ENCODE results near the gene CRB1. TPM values are rescaled to one million over a fixed set of nuclear protein-coding genes. Genes with fewer than 3 reads are reported as not detected.
"Not testable (repeated sequence)": the region's sequence is repeated elsewhere in the genome, so short reads cannot be mapped to it uniquely, and the experiment has no call there.

The CRB1 gene
- total RNA-seq, 4 donors from 2014 or later, result not detected

- no peak for DNase-seq
- no peaks in the 10 kb centered on the region for H3K36me3 ChIP-seq
- TF ChIP-seq CTCF (IDR thresholded peaks at IDR 0.05), result no peak
- TF ChIP-seq POLR2A (IDR thresholded peaks at IDR 0.05), result no peak
- H3K27ac ChIP-seq, result no peak overlapping the region
- no peak overlapping the region for H3K4me3 ChIP-seq
- H3K4me1 ChIP-seq, result no peaks in the 10 kb centered on the region
- H3K27me3 ChIP-seq, result no peaks in the 10 kb centered on the region
- no peaks in the 10 kb centered on the region for H3K9me3 ChIP-seq
Observed at GRCh38 chr1:197481101-197481500, 213.0 kb downstream of the CRB1 start.

- TF ChIP-seq POLR2A (IDR thresholded peaks at IDR 0.05) (no peak), CTCF (IDR thresholded peaks at IDR 0.05) (no peak)
- DNase-seq, result no peak
- Histone ChIP-seq H3K9me3 (no peaks in the 10 kb centered on the region), H3K27me3 (no peaks in the 10 kb centered on the region), H3K4me3 (no peak overlapping the region), H3K27ac (no peak overlapping the region), H3K36me3 (no peaks in the 10 kb centered on the region), H3K4me1 (no peaks in the 10 kb centered on the region)
Observed at GRCh38 chr1:197485790-197486189, 217.7 kb downstream of the CRB1 start.

GRCh38 chr1:197486946-197487345 is 218.9 kb downstream of the CRB1 start:
- no peak for DNase-seq
- TF ChIP-seq CTCF (IDR thresholded peaks at IDR 0.05) (no peak), POLR2A (IDR thresholded peaks at IDR 0.05) (no peak)
- H3K9me3 ChIP-seq, result no peaks in the 10 kb centered on the region
- no peak overlapping the region for H3K4me3 ChIP-seq
- no peaks in the 10 kb centered on the region for H3K27me3 ChIP-seq
- no peaks in the 10 kb centered on the region for H3K36me3 ChIP-seq
- no peaks in the 10 kb centered on the region for H3K4me1 ChIP-seq
- H3K27ac ChIP-seq, result no peak overlapping the region

- not testable (repeated sequence) for DNase-seq, H3K27ac ChIP-seq, H3K4me1 ChIP-seq
Observed at GRCh38 chr1:197491505-197491904, 223.5 kb downstream of the CRB1 start.

GRCh38 chr1:197496722-197497121 is 228.7 kb downstream of the CRB1 start:
- no peak overlapping the region for H3K27ac ChIP-seq
- H3K4me3 ChIP-seq, result no peak overlapping the region
- H3K36me3 ChIP-seq, result no peaks in the 10 kb centered on the region
- no peak for DNase-seq
- no peaks in the 10 kb centered on the region for H3K9me3 ChIP-seq
- H3K4me1 ChIP-seq, result no peaks in the 10 kb centered on the region
- no peak for TF ChIP-seq POLR2A (IDR thresholded peaks at IDR 0.05)
- no peak for TF ChIP-seq CTCF (IDR thresholded peaks at IDR 0.05)
- no peaks in the 10 kb centered on the region for H3K27me3 ChIP-seq

More at GRCh38 chr1:197491505-197491904, 223.5 kb downstream of the CRB1 start:
- not testable (repeated sequence) for H3K36me3 ChIP-seq, H3K9me3 ChIP-seq, H3K4me3 ChIP-seq, H3K27me3 ChIP-seq

- Histone ChIP-seq H3K27ac (no peak overlapping the region), H3K36me3 (peaks cover 0 to 17% (median 0%) of the 10 kb centered on the region in 3 donors), H3K4me3 (no peak overlapping the region), H3K27me3 (no peaks in the 10 kb centered on the region), H3K4me1 (no peaks in the 10 kb centered on the region), H3K9me3 (no peaks in the 10 kb centered on the region)
- no peak for DNase-seq
- TF ChIP-seq CTCF (IDR thresholded peaks at IDR 0.05) (no peak), POLR2A (IDR thresholded peaks at IDR 0.05) (no peak)
Observed at GRCh38 chr1:197510691-197511378, 242.8 kb downstream of the CRB1 start.
